HepG2 (cell line): Measurements from ENCODE around the gene C14orf93. TPM values are rescaled to one million over a fixed set of nuclear protein-coding genes. Genes with fewer than 3 reads are reported as not detected.
A peak's percentile ranks its signal among the peaks of the same experiment; 100 is the strongest.

Experiments
- AGO2 ChIP-seq: fragments of 200-400 bp; formaldehyde crosslinking; optimal IDR thresholded peaks from 2 replicates; pipeline ENCODE3; 2017; ENCODE audit warnings: mild to moderate bottlenecking, low read depth, low read length, moderate library complexity
- CCDC6 ChIP-seq: sonication (generic); formaldehyde crosslinking; IDR thresholded peaks from 2 replicates; pipeline ENCODE4 v1.8.1; 2022; ENCODE audit warnings: mild to moderate bottlenecking, missing genetic modification reagents, moderate library complexity
- DRAP1 ChIP-seq: IDR thresholded peaks from 2 replicates; pipeline ENCODE4 v1.6.1; 2016; ENCODE audit warnings: missing genetic modification reagents, missing compliant biosample characterization
- E2F5 ChIP-seq: sonication (generic); formaldehyde crosslinking; conservative IDR thresholded peaks from 2 replicates; pipeline ENCODE4 v1.4.0; 2020; ENCODE audit warnings: missing genetic modification reagents
- GLI4 ChIP-seq: sonication (generic); formaldehyde crosslinking; IDR thresholded peaks from 2 replicates; pipeline ENCODE4 v1.5.1; 2020; ENCODE audit warnings: missing genetic modification reagents, mild to moderate bottlenecking, moderate library complexity, borderline replicate concordance
- HDAC1 ChIP-seq: sonication (generic); formaldehyde crosslinking; IDR thresholded peaks from 2 replicates; pipeline ENCODE4 v1.5.1; 2020; ENCODE audit warnings: mild to moderate bottlenecking, missing genetic modification reagents
- HMGA1 ChIP-seq: sonication (generic); formaldehyde crosslinking; conservative IDR thresholded peaks from 2 replicates; pipeline ENCODE4 v1.4.0; 2020; ENCODE audit warnings: missing genetic modification reagents
- MXD3 ChIP-seq: IDR thresholded peaks from 2 replicates; pipeline ENCODE4 v1.6.1; 2016; ENCODE audit warnings: mild to moderate bottlenecking, missing biosample characterization, missing genetic modification reagents
- MXI1 ChIP-seq: IDR thresholded peaks from 3 replicates; pipeline ENCODE4 v1.6.1; 2012; ENCODE audit warnings: low read depth, low read length, inconsistent platforms, borderline replicate concordance
- NCOA2 ChIP-seq: sonication (generic); formaldehyde crosslinking; IDR thresholded peaks from 2 replicates; pipeline ENCODE4 v1.8.0; 2022; ENCODE audit warnings: inconsistent platforms
- SAFB2 ChIP-seq: sonication (generic); formaldehyde crosslinking; IDR thresholded peaks from 2 replicates; pipeline ENCODE4 v1.5.1; 2020; ENCODE audit warnings: missing genetic modification reagents, low read depth, mild to moderate bottlenecking, borderline replicate concordance
- TRAFD1 ChIP-seq: sonication (generic); formaldehyde crosslinking; IDR thresholded peaks from 2 replicates; pipeline ENCODE4 v1.5.1; 2020; ENCODE audit warnings: missing genetic modification reagents, mild to moderate bottlenecking, borderline replicate concordance
- ZBTB38 ChIP-seq: sonication (generic); formaldehyde crosslinking; IDR thresholded peaks from 2 replicates; pipeline ENCODE4 v1.5.1; 2020; ENCODE audit warnings: mild to moderate bottlenecking, missing genetic modification reagents
- ZBTB39 ChIP-seq: sonication (generic); formaldehyde crosslinking; IDR thresholded peaks from 2 replicates; pipeline ENCODE4 v1.5.0; 2020; ENCODE audit warnings: missing genetic modification reagents
- ZNF207 ChIP-seq: fragments of 450-650 bp; IDR thresholded peaks from 2 replicates; pipeline ENCODE4 v1.6.1; 2016; ENCODE audit warnings: antibody characterized with exemption, borderline replicate concordance
- ZNF639 ChIP-seq: conservative IDR thresholded peaks from 2 replicates; pipeline ENCODE4 v1.6.1; 2018; ENCODE audit warnings: missing genetic modification reagents
- ZNF839 ChIP-seq: sonication (generic); formaldehyde crosslinking; IDR thresholded peaks from 2 replicates; pipeline ENCODE4 v1.4.0; 2020; ENCODE audit warnings: missing genetic modification reagents, mild to moderate bottlenecking, borderline replicate concordance
- ZSCAN12 ChIP-seq: sonication (generic); formaldehyde crosslinking; IDR thresholded peaks from 2 replicates; pipeline ENCODE4 v1.9.0; 2021; ENCODE audit warnings: mild to moderate bottlenecking, missing genetic modification reagents
- polyA plus RNA-seq, 8 experiments: library from polyadenylated mRNA; depleted of rRNA in 3 of 8; stranded (reverse) in 7 of 8; unstranded in 1 of 8; fragments of >200 nt; fragmentation: Illumina TruSeq in 4 of 8; extraction: Trizol in 4 of 8; gene quantifications; 2 replicates each; pipeline versions ENCODE4 v1.2.1 to v1.2.3, GENCODE V29; 2011 to 2016; ENCODE audit warnings: low read depth in 4 of 8, missing spikeins in 1 of 8, mixed read lengths in 1 of 8; ENCODE audit not compliant: insufficient read depth in 1 of 8
- total RNA-seq, 5 experiments: library from RNA; depleted of rRNA; stranded (reverse); fragments of >200 nt; fragmentation: Illumina TruSeq; extraction: Trizol; gene quantifications; 2 replicates each; pipeline ENCODE4 v1.2.3, GENCODE V29; 2016; ENCODE audit warnings: low read depth in 1 of 5
- TF ChIP-seq, protein P1 (sequence below): sonication (generic); formaldehyde crosslinking; IDR thresholded peaks from 2 replicates; pipeline ENCODE4 v1.4.0; 2020; ENCODE audit warnings: mild to moderate bottlenecking, missing genetic modification reagents

Gene C14orf93
- total and polyA plus RNA-seq, 2 of the 13 experiments (the other 11 are each of a cell fraction or from before 2014, with no cell fraction given): 11.4 to 22.5 TPM

GRCh38 chr14:22974530-22975313 is 35.2 kb downstream of the C14orf93 start (continued):
- TF ChIP-seq ZBTB39 (CRISPR knock-in tag) (no peak), MXI1 (no peak), HDAC1 (CRISPR knock-in tag) (no peak), E2F5 (CRISPR knock-in tag) (0 out of 2 replicates have a peak, but pooled peaks have one; percentile 6), MXD3 (CRISPR knock-in tag) (0 out of 2 replicates have a peak, but pooled peaks have one; percentile 23), HMGA1 (CRISPR knock-in tag) (no peak), NCOA2 (0 out of 2 replicates have a peak, but pooled peaks have one; percentile 12), GLI4 (CRISPR knock-in tag) (no peak), ZSCAN12 (no peak), CCDC6 (CRISPR knock-in tag) (no peak), ZBTB38 (CRISPR knock-in tag) (peak; percentile 20; the same call in 1 of the 2 replicates), ZNF839 (CRISPR knock-in tag) (no peak), TRAFD1 (0 out of 2 replicates have a peak, but pooled peaks have one; percentile 39), ZNF639 (no peak), AGO2 (no peak), DRAP1 (CRISPR knock-in tag) (no peak), ZNF207 (no peak), SAFB2 (0 out of 2 replicates have a peak, but pooled peaks have one; percentile 45)
- TF ChIP-seq, protein P1, sequence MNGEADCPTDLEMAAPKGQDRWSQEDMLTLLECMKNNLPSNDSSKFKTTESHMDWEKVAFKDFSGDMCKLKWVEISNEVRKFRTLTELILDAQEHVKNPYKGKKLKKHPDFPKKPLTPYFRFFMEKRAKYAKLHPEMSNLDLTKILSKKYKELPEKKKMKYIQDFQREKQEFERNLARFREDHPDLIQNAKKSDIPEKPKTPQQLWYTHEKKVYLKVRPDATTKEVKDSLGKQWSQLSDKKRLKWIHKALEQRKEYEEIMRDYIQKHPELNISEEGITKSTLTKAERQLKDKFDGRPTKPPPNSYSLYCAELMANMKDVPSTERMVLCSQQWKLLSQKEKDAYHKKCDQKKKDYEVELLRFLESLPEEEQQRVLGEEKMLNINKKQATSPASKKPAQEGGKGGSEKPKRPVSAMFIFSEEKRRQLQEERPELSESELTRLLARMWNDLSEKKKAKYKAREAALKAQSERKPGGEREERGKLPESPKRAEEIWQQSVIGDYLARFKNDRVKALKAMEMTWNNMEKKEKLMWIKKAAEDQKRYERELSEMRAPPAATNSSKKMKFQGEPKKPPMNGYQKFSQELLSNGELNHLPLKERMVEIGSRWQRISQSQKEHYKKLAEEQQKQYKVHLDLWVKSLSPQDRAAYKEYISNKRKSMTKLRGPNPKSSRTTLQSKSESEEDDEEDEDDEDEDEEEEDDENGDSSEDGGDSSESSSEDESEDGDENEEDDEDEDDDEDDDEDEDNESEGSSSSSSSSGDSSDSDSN (CRISPR knock-in tag): peak; percentile 50; the same call in 1 of the 2 replicates
